Cerebellar cortex (tissue), 1 donor: ENCODE results near the gene NCDN.
"Not testable (repeated sequence)": the region's sequence is repeated elsewhere in the genome, so short reads cannot be mapped to it uniquely, and the experiment has no call there.

ENCODE experiments used
- DNase-seq: peaks from one replicate; pipeline ENCODE4 v3.0.0-alpha.2; 2015; ENCODE audit warnings: low spot score

NCDN gene

GRCh38 chr1:35570589-35571137, 13.1 kb downstream of the NCDN start:
- DNase-seq, result no peak

- no peak for DNase-seq
Measured at GRCh38 chr1:35571263-35571662, 13.7 kb downstream of the NCDN start.

- DNase-seq, result no peak
Measured at GRCh38 chr1:35572296-35572695, 14.7 kb downstream of the NCDN start.

GRCh38 chr1:35573198-35574124, 15.9 kb downstream of the NCDN start, which contains the start of gene TFAP2E:
Gene TFAP2E, plus strand, starts transcription at chr1:35573314. Its CDS starts 264 bp downstream, at chr1:35573578.
- peak; percentile 41 for DNase-seq

GRCh38 chr1:35574125-35574654, 16.6 kb downstream of the NCDN start:
- DNase-seq, result no peak

GRCh38 chr1:35574655-35575415, 17.2 kb downstream of the NCDN start:
- DNase-seq, result no peak

GRCh38 chr1:35575416-35575958, 17.9 kb downstream of the NCDN start:
- DNase-seq, result no peak

- no peak for DNase-seq
Measured at GRCh38 chr1:35576061-35576765, 18.6 kb downstream of the NCDN start.

- not testable (repeated sequence) for DNase-seq
Measured at GRCh38 chr1:35576766-35577070, 19.1 kb downstream of the NCDN start.

GRCh38 chr1:35577071-35577998, 19.7 kb downstream of the NCDN start:
- DNase-seq, result no peak

GRCh38 chr1:35580949-35581388, 23.4 kb downstream of the NCDN start:
- no peak for DNase-seq

GRCh38 chr1:35581621-35582020, 24.0 kb downstream of the NCDN start:
- not testable (repeated sequence) for DNase-seq

GRCh38 chr1:35585281-35585680, 27.7 kb downstream of the NCDN start:
- DNase-seq, result no peak

GRCh38 chr1:35585805-35586204, 28.2 kb downstream of the NCDN start:
- not testable (repeated sequence) for DNase-seq

- no peak for DNase-seq
Measured at GRCh38 chr1:35586808-35587207, 29.2 kb downstream of the NCDN start.

- no peak for DNase-seq
Measured at GRCh38 chr1:35587736-35588135, 30.1 kb downstream of the NCDN start.

- no peak for DNase-seq
Measured at GRCh38 chr1:35588197-35588910, 30.8 kb downstream of the NCDN start.

- DNase-seq, result no peak
Measured at GRCh38 chr1:35589516-35590427, 32.2 kb downstream of the NCDN start.
